NCI-H2107 (cell line): ENCODE data around the gene HYOU1.
A peak's percentile ranks its signal among the peaks of the same experiment; 100 is the strongest.
"Not testable (repeated sequence)": the region's sequence is repeated elsewhere in the genome, so short reads cannot be mapped to it uniquely, and the experiment has no call there.

Experiments used
- DNase-seq: peaks from one replicate; lab custom pipeline; 2025; lab: John Stamatoyannopoulos, UW

HYOU1 gene, protein sequence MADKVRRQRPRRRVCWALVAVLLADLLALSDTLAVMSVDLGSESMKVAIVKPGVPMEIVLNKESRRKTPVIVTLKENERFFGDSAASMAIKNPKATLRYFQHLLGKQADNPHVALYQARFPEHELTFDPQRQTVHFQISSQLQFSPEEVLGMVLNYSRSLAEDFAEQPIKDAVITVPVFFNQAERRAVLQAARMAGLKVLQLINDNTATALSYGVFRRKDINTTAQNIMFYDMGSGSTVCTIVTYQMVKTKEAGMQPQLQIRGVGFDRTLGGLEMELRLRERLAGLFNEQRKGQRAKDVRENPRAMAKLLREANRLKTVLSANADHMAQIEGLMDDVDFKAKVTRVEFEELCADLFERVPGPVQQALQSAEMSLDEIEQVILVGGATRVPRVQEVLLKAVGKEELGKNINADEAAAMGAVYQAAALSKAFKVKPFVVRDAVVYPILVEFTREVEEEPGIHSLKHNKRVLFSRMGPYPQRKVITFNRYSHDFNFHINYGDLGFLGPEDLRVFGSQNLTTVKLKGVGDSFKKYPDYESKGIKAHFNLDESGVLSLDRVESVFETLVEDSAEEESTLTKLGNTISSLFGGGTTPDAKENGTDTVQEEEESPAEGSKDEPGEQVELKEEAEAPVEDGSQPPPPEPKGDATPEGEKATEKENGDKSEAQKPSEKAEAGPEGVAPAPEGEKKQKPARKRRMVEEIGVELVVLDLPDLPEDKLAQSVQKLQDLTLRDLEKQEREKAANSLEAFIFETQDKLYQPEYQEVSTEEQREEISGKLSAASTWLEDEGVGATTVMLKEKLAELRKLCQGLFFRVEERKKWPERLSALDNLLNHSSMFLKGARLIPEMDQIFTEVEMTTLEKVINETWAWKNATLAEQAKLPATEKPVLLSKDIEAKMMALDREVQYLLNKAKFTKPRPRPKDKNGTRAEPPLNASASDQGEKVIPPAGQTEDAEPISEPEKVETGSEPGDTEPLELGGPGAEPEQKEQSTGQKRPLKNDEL

DNA sequence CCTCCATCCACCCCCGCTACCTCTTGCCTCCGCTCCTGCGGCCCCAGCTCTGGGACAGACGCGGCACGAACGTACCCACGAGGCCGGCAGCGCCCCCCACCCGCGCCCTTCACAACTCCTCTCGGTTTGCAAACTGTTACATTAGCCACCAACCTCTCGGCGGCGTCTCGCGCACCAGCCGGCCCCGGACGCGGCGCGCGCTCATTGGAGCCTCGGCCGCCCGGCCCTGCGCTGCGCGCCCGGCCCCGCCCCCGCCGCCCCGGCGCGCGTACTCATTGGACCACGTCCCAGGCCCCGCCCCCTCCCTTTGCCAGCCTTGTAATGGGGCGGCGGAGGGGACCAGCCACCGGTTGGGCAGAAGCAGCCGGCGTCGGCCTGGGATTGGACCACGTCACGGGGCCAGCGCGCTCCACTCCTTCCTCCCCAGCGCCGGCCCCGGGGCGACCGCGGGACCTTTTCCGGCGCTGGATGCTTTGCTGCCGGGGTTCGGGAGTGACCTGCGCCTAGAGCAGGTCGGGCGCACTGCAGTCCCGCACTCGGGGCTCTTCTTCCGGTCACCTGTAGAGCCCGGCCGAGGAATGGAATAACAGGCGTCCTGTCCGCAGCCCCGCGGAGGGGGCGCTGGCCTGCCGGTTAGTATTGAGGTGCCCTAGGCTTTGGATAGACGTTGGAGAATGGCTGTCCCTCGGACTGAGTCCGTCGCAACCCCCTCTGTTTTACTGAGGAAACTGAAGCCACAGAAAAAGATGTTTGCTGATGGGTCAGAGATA, at the start of gene HYOU1:
Gene HYOU1, minus strand, starts transcription at position 206 of the 770 bp plus-strand sequence. CDS start 1,045 bp downstream, outside the sequence.
- peak; percentile 96 for DNase-seq

DNA sequence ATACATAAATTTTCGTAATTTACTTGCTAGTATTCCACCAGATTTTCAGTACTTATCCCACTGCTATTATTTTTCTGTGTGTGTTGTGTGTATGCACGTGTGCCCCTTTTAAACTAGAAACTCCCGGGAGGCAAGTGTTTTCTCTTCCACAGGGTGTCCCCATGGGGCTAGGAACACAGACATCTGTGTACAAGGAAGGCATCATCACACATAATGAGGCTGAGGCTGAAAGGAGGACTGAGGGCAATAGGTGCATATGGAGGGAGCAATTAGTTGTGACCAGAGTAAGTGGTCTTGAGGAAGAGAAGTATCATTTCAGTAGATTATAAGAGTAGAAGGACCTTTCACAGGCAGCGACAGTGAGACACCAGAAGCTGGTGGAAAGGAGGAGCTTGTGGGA, 46.8 kb upstream of the HYOU1 start:
- peak; percentile 42 for DNase-seq

DNA sequence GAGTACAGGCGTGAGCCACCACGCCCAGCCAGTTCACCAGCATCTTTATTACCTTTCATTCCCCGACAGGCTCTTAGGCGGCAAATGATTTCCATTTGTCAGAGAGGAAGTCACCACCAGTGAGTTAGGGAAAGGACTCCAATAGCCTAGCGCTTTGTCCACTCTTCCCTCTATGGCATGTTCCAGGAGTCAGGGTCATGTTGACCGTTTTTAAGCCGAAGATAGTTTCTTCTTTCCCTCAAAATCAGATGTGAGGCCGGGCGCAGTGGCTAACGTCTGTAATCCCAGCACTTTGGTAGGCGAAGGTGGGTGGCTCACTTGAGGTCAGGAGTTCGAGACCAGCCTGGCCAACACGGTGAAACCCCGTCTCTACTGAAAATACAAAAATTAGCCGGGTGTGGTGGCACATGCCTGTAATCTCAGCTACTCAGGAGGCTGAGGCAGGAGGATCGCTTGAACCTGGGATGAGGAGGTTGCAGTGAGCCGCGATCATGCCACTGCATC, 46.2 kb upstream of the HYOU1 start:
- DNase-seq, result not testable (repeated sequence)

GRCh38 chr11:119101759-119102423, 44.9 kb upstream of the HYOU1 start, which contains the start of gene DPAGT1:
Gene DPAGT1 (minus strand): TSS chr11:119101853. CDS start chr11:119101655, 198 bp downstream.
- peak; percentile 72 for DNase-seq

- DNase-seq, result no peak
These were observed 44.2 kb upstream of the HYOU1 start for GRCh38 chr11:119100994-119101758.

DNA sequence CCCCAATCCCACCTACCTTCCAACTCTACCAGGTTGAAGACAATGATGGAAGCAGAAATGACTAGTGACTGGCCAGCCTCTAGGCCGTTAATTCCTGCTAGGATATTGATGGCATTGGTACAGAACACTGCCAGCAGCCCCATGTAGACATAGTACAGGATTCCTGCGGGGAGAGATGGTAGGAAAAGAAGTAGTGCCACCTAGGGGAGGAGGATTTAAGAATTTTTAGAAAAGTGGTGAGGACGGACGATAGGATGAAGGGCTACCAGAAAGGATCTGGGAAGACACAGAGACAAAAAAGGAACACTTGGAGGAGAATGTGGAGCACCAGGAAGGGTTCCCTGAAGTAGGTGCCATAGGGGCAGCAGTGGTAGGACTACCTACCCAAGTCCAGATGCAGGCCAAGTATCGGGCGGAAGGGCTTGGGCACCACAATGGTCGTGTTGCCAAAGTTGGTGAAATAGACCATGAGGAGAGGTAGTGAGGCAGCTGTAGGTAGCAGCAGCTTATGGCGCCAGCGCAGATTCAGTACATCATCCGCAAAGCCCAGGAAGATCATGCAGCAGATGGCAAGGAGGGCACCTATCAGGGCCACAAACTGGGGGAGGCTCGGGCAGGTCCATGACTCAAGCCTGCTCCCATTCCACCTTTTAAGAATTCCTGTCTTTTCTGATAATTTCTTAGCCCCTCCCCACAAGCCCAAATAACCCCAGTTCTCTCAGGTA, 43.4 kb upstream of the HYOU1 start:
- DNase-seq, result no peak

DNA sequence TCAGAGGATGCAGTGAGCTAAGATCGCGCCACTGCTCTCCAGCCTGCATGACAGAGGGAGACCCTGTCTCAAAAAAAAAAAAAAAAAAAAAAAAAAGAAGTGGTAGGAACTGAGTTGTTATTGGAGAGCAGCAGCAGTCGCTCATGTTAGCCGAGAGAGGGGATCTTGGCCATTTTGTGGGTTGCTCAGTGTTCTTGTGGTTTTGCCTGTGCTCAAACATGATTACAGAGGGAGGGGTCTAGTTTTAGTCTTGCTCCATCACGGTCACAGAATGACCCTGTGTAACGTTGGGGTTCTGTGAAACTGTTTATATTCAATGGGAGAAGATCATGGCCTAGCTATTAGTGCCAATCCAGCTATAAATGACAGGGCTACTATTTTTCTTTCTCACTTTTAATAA, 42.7 kb upstream of the HYOU1 start:
- no peak for DNase-seq

DNA sequence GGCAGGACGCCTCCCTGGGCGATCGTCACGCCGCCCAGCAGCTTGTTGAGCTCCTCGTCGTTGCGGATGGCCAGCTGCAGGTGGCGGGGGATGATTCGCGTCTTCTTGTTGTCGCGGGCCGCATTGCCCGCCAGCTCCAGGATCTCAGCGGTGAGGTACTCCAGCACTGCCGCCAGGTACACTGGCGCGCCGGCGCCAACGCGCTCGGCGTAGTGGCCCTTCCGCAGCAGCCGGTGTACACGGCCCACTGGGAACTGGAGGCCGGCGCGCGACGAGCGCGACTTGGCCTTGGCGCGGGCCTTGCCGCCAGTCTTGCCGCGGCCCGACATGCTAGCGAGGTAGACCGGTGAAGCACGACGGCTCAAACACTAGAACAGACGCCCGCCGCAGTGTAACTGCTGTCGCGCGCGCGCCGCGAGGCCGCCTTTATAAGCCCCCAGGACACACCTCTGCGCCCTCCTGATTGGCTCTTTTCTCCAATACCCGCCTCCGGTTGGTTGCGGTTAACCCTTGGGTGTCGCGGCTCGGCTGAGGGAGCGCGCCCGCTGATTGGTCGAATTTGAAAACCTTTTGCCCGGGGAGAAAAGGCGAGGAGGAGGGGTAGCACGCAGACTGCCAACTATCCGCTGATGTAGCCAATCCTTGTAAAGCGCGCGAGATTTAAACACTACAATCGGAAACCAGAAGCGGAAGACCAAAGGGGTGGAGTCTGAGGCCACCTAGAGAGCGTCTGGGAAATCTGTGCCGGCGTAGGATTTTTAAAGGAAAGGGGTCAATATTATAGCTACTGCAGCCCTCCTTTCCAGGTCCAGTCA, 38.3 kb upstream of the HYOU1 start:
- peak; percentile 97 for DNase-seq

GRCh38 chr11:119094816-119095065, 37.7 kb upstream of the HYOU1 start:
- DNase-seq, result no peak

DNA sequence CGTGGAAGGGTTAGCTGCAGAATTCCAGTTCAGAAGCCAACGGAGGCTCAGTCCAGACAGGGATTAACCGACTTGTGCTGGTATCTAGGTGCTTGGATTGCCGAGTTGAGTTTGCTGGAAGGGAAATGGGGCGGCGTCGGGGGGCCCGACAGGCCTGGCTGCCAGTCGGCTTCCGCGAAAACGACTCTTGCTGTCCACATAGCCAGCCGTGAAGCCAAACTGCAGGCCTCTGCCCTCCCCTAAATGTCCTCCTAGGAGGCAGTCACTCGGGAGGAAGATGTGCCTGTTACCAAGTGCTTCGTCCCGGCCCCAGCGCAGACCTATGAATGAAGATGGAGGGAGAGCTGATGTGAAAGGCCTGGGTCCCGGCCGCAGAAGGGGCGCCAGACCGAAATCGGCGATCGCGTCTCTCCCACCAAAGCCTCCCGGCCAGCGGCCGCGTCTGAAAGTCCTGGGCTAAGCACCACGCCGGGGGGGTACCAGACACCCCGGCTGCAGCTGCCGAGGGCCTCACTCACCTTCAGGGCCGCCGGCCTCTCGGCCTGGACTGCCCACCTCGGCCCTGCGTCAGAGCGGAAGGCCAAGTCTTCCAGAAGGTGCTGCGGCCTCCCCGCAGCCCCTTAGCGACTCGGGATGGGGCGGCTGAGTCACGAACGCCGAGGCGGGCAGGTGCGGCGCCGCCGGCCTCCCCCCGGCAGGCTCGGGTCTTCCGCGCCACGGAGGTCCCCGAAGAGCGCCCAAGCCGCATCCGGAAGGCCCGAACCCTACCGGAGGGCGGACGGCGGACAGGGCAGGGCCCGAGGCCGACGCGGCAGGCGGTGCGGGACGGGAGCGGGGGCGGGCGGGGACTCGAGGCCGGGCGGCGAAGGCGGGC, 37.2 kb upstream of the HYOU1 start:
- DNase-seq, result no peak

DNA sequence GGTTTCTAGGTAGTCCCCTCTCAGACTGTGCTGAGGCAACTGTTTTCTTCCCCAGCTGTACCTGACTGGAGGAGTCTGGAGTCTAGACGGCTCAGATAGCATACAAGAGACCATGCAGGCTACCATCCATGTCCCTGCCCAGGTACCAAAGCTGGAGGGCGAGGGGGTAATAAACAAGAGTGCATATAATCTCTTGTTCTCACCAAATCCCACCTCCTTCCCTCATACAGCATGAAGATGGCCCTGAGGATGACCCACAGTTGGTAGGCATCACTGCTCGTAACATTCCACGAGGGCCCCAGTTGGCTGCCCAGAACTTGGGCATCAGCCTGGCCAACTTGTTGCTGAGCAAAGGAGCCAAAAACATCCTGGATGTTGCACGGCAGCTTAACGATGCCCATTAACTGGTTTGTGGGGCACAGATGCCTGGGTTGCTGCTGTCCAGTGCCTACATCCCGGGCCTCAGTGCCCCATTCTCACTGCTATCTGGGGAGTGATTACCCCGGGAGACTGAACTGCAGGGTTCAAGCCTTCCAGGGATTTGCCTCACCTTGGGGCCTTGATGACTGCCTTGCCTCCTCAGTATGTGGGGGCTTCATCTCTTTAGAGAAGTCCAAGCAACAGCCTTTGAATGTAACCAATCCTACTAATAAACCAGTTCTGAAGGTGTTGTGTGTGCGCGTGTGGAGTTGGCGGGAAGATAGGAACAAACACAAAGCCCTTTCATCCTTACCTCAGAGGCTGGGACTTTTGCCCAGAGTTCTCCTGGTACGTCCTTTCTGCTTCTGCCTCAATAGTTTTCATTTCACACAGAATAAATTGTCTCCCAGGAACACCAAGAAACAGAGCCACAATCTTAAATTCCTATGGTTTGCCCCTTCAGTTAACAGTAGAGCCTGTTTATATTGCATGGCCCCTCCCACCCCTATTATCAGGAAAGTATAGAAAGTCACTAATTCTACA, 36.2 kb upstream of the HYOU1 start:
- no peak for DNase-seq

GRCh38 chr11:119091966-119092879, 35.2 kb upstream of the HYOU1 start:
- DNase-seq, result no peak

- DNase-seq, result no peak
These were observed 34.2 kb upstream of the HYOU1 start for GRCh38 chr11:119091178-119091577.

GRCh38 chr11:119089319-119089718, 32.3 kb upstream of the HYOU1 start:
- DNase-seq, result no peak

GRCh38 chr11:119088406-119088805, 31.4 kb upstream of the HYOU1 start:
- no peak for DNase-seq

- DNase-seq, result no peak
These were observed 30.8 kb upstream of the HYOU1 start for GRCh38 chr11:119087747-119088241.
